ENCODE measurements around the gene GOLGA8A.
"Not testable (repeated sequence)": the region's sequence is repeated elsewhere in the genome, so short reads cannot be mapped to it uniquely, and the experiment has no call there.

Gene GOLGA8A

DNA sequence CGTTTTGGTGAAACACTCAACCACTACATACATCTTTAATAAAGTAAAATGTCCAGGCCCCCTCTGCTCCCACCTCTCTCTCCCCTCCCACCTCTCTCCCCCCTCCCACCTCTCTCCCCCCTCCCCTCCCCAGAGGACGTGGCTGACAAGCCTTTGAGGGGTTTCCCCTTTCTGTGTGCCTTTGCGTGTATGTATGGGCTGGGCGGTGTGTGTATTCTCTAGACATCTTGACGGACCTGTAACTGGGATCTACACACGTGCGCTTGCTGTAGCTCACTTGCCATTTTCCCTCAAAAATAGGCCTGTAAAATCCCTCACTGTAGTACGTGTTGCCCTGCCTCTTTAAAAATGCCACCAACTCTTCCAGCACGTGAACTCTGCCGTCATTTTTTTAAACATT lies 28.6 kb downstream of the GOLGA8A start:
- not testable (repeated sequence) for DNase-seq

DNA sequence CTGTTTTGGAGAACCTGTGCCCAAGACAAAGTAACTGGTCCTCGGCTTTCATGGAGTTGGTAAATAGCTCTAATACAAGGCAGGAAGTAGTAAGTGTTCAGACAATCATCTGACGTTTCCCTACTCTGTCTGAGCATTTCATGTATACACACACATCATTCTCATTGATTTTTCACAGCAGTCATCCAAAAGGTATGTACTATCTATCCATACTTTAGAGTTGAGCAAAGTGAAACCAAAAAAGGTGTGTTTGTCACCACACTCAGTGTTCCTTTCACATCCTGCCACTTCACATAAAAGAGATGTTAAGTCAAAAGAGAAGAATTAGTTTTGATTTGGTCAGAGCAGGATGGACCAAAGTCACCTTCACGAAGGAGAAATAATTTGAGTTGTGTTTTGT lies 33.7 kb downstream of the GOLGA8A start:
- DNase-seq = not testable (repeated sequence)

DNA sequence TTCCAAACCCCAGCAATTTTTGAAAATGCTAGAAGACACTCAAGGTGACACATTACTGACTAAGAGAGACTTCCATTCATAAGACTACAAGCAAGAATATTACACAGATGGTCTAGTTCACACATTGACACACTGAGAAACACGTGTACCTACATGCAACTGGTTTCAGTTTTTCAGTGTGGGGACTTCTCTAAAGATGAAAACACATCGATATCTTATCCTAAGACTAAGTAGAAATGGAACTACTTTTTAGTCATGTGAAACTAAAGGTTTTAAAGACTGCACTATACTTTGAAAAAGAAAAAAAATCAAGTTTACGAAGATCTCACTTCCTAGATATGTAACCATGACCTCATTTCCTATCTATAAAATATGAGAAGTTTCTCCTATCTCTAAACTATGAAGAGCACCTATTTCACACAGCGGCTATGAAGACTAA lies 34.4 kb downstream of the GOLGA8A start:
- not testable (repeated sequence) for DNase-seq

DNA sequence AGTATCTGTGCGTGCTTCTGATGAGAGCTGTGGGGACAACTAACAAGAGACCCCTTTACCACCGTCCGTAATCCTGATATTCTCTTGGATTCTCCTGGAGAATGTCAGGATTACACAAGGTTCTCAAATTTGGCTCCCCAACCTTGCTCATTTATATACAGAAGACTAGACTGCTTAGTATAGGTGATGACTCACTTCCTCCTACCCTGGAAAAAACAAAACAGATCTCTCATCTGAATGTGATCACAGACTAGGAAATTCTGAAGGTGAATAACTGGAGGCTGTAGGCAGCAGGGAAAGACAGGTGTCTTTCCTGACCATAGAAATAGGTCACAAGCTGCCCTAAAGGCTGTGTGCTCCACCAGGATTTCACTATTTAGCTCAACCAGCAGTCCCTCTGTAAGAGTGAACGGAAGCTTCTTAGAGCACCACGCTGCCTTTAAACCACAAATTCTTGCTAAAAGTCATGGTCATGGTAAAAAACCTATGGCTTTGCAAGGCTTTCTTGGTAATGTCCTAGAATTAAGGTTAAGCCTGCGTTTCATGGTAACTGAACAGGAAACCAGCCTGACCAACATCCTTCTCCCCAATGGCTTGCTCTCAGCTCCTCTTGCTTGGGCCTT lies 39.9 kb downstream of the GOLGA8A start:
- not testable (repeated sequence) for DNase-seq

DNA sequence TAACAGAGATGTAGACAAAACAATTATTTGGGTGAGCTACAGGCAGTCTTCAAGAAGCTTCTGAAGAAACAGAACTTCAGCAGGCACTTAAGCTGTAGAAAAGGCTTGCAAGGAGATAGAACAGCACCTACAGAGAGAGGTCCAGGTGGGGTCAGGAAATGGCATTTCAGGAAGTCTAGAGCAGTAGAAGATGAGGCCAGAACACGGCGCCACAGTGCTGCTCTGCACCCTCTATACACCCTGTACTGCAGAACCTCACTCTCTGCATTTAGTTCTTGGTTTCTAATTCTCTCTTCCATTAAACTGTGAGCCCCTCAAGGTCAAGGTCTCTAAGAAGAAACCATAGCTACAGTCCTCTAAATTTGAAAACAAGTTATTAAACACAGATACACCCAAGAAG lies 44.6 kb downstream of the GOLGA8A start:
- DNase-seq = not testable (repeated sequence)

DNA sequence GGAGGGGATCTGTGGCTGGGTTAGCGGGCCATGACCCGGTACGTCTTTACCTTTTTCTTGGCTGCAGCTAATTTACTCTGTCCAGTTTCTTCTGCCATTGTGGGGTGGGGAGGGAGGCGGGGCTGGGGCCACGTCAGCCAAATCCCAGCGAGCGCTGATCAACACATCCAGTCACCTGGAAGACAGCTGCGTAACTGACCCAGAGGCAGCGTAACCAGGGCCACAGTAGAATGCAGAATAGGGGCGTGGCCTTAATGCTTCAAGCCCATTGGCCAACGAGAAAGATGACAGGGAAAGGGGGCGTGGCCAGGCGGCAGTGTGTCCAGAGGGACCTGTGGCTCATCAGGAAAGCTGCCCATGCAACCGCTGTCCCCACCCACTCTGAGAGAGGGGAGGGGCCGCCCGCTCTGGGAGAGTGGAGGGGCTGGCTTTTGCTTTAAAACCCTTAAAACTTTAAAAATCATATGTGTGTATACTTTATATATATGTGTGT lies 48.0 kb downstream of the GOLGA8A start:
- not testable (repeated sequence) for DNase-seq

Measured in left hindlimb (tissue), 1 donor.